Prostate gland (tissue), 2 donors: ENCODE data around the gene EWSR1. TPM values are rescaled to one million over a fixed set of nuclear protein-coding genes. Genes with fewer than 3 reads are reported as not detected.

Source experiments
- DNase-seq: peaks from one replicate; pipeline ENCODE4 v3.0.0-alpha.2; 2019; ENCODE audit warnings: low spot score
- H3K27ac ChIP-seq, 2 donors: fragments of 200-600 bp; sonication (generic); 2 replicates each; pipeline ENCODE4 v1.5.1; 2017 to 2019
- H3K27me3 ChIP-seq: fragments of 200-600 bp; sonication (generic); replicated peaks from 2 replicates; pipeline ENCODE4 v1.5.1; 2019; ENCODE audit not compliant: insufficient read depth
- H3K36me3 ChIP-seq, 2 donors: fragments of 200-600 bp; sonication (generic); 1 replicate in 1 of 2; 2 replicates in 1 of 2; pipeline versions ENCODE4 v1.5.1 to v1.8.1; 2017 to 2019
- H3K4me1 ChIP-seq: fragments of 200-600 bp; sonication (generic); replicated peaks from 2 replicates; pipeline ENCODE4 v1.5.1; 2019
- H3K4me3 ChIP-seq, 2 donors: fragments of 200-600 bp; sonication (generic); 2 replicates each; pipeline ENCODE4 v1.5.1; 2017 to 2019
- H3K9me3 ChIP-seq: fragments of 200-600 bp; sonication (generic); 2 replicates; pipeline ENCODE4 v1.5.1; 2017
- CTCF ChIP-seq, 4 experiments: fragments of 200-600 bp in 2 of 4; fragments of 450-650 bp in 2 of 4; sonication (generic) in 2 of 4; IDR thresholded peaks; 1 replicate in 3 of 4; 2 replicates in 1 of 4; pipeline ENCODE4 v1.5.1; 2016 to 2019; ENCODE audit warnings: antibody characterized with exemption in 4 of 4, mild to moderate bottlenecking in 2 of 4, moderate library complexity in 2 of 4
- POLR2A ChIP-seq: fragments of 450-650 bp; IDR thresholded peaks from one replicate; pipeline ENCODE4 v1.6.1; 2016; ENCODE audit warnings: antibody characterized with exemption, mild to moderate bottlenecking
- POLR2AphosphoS5 ChIP-seq: sonication (generic); formaldehyde crosslinking; IDR thresholded peaks from one replicate; pipeline ENCODE4 v1.6.1; 2017; ENCODE audit warnings: antibody characterized with exemption
- WGBS: methylation state at CpG from one replicate; pipeline ENCODE4 v1.1.5; 2018; 5-methylcytosine and 5-hydroxymethylcytosine counted together
- intact Hi-C: fragments of 100-400 bp; cut with DNase I; formaldehyde crosslinking; loops from one replicate; pipeline ENCODE4 v1.14.2; 2022
- total RNA-seq, 2 donors: library from RNA; depleted of rRNA; stranded (reverse); fragments of >200 nt; gene quantifications; one replicate each; pipeline ENCODE4 v1.1.0, GENCODE V29; 2016

The EWSR1 gene
- total RNA-seq, 2 donors from 2014 or later, result 181 to 213 TPM

- no peak for DNase-seq
- intact Hi-C loops, result no loop called here
- Histone ChIP-seq H3K9me3 (no peaks in the 10 kb centered on the region), H3K4me1 (peaks cover 6% of the 10 kb centered on the region), H3K27ac (peak overlapping the region in 1 of 2 donors; percentile 98), H3K27me3 (no peaks in the 10 kb centered on the region), H3K36me3 (no peaks in the 10 kb centered on the region), H3K4me3 (peak overlapping the region; percentile 84 to 92)
- no peak for TF ChIP-seq CTCF (IDR thresholded peaks at IDR 0.05)
- no peak for TF ChIP-seq POLR2AphosphoS5
- TF ChIP-seq POLR2A, result no peak
- 12% methylated on average over 9 of the region's 9 CpGs for WGBS
These were observed 2.6 kb downstream of the EWSR1 start for GRCh38 chr22:29270475-29271271.

- 69% methylated on average over 2 of the region's 2 CpGs for WGBS
- Histone ChIP-seq H3K4me1 (peaks cover 6% of the 10 kb centered on the region), H3K4me3 (no peak overlapping the region), H3K27ac (no peak overlapping the region), H3K36me3 (peaks cover 0 to 9% of the 10 kb centered on the region in 2 donors), H3K9me3 (no peaks in the 10 kb centered on the region), H3K27me3 (no peaks in the 10 kb centered on the region)
- intact Hi-C loops, result no loop called here
- TF ChIP-seq POLR2AphosphoS5, result no peak
- TF ChIP-seq CTCF (IDR thresholded peaks at IDR 0.05), result no peak
- no peak for TF ChIP-seq POLR2A
- DNase-seq, result no peak
These were observed 4.6 kb downstream of the EWSR1 start for GRCh38 chr22:29272624-29273023.

GRCh38 chr22:29275167-29275566 is 7.1 kb downstream of the EWSR1 start:
- no peak for DNase-seq
- Histone ChIP-seq H3K36me3 (peaks cover 0 to 17% of the 10 kb centered on the region in 2 donors), H3K27ac (no peak overlapping the region), H3K9me3 (no peaks in the 10 kb centered on the region), H3K4me3 (no peak overlapping the region), H3K27me3 (no peaks in the 10 kb centered on the region), H3K4me1 (peaks cover 3% of the 10 kb centered on the region)
- 24% methylated on average over 3 of the region's 3 CpGs for WGBS
- intact Hi-C loops, result no loop called here
- TF ChIP-seq POLR2AphosphoS5 (no peak), POLR2A (no peak), CTCF (IDR thresholded peaks at IDR 0.05) (no peak)

- no peak for TF ChIP-seq POLR2A
- no peak for TF ChIP-seq POLR2AphosphoS5
- TF ChIP-seq CTCF (IDR thresholded peaks at IDR 0.05), result no peak
- Histone ChIP-seq H3K4me3 (no peak overlapping the region), H3K4me1 (no peaks in the 10 kb centered on the region), H3K9me3 (no peaks in the 10 kb centered on the region), H3K27me3 (no peaks in the 10 kb centered on the region), H3K27ac (no peak overlapping the region), H3K36me3 (peaks cover 0 to 17% of the 10 kb centered on the region in 2 donors)
- 26% methylated on average over 3 of the region's 3 CpGs for WGBS
- intact Hi-C loops, result no loop called here
- no peak for DNase-seq
These were observed 7.9 kb downstream of the EWSR1 start for GRCh38 chr22:29275819-29276565.
